Stimulated activated CD4-positive, alpha-beta T cell treated with anti-CD3 and anti-CD28 coated beads, Interleukin-15, amount 100 ng/mL, for 1 hour (primary cell): ENCODE data around the gene PDGFRB.

Source experiments
- DNase-seq, 2 donors: peaks; one replicate each; pipeline ENCODE4 v3.0.0-alpha.2; 2020; ENCODE audit warnings: low read depth in 1 of 2, low spot score in 1 of 2

The PDGFRB gene

GRCh38 chr5:150146862-150147601 is 8.6 kb downstream of the PDGFRB start:
- DNase-seq = no peak

GRCh38 chr5:150146235-150146634 is 9.4 kb downstream of the PDGFRB start:
- DNase-seq = no peak

GRCh38 chr5:150144879-150145278 is 10.8 kb downstream of the PDGFRB start:
- no peak for DNase-seq

- no peak for DNase-seq
Observed at GRCh38 chr5:150144246-150144801, 11.3 kb downstream of the PDGFRB start.

- DNase-seq = no peak
Observed at GRCh38 chr5:150143350-150144245, 12.0 kb downstream of the PDGFRB start.

GRCh38 chr5:150142959-150143349 is 12.7 kb downstream of the PDGFRB start:
- DNase-seq = no peak

GRCh38 chr5:150142185-150142958 is 13.3 kb downstream of the PDGFRB start:
- no peak for DNase-seq

- DNase-seq = no peak
Observed at GRCh38 chr5:150141544-150142184, 14.0 kb downstream of the PDGFRB start.

- DNase-seq = no peak
Observed at GRCh38 chr5:150140830-150141229, 14.8 kb downstream of the PDGFRB start.

- DNase-seq = no peak
Observed at GRCh38 chr5:150139334-150139733, 16.3 kb downstream of the PDGFRB start.

GRCh38 chr5:150138551-150139265 is 16.9 kb downstream of the PDGFRB start:
- DNase-seq = no peak

GRCh38 chr5:150137997-150138396 is 17.6 kb downstream of the PDGFRB start:
- DNase-seq = no peak

- no peak for DNase-seq
Observed at GRCh38 chr5:150137168-150137957, 18.3 kb downstream of the PDGFRB start.

GRCh38 chr5:150136305-150137167 is 19.1 kb downstream of the PDGFRB start:
- no peak for DNase-seq

- DNase-seq = no peak
Observed at GRCh38 chr5:150135557-150136304, 19.9 kb downstream of the PDGFRB start.

GRCh38 chr5:150134198-150134588 is 21.5 kb downstream of the PDGFRB start:
- DNase-seq = no peak

GRCh38 chr5:150133581-150134197 is 22.0 kb downstream of the PDGFRB start:
- no peak for DNase-seq
